ENCODE data around the gene CEP95. TPM values are rescaled to one million over a fixed set of nuclear protein-coding genes. Genes with fewer than 3 reads are reported as not detected.

The CEP95 gene
- total RNA-seq, 2 experiments from 2014 or later, result 45.7 to 52.6 TPM

- H3K27me3 Mint-ChIP-seq, result no peaks in the 10 kb centered on the region
- H3K9me3 Mint-ChIP-seq (ENCODE audit: low read depth), result no peaks in the 10 kb centered on the region
- peaks cover 59% of the 10 kb centered on the region for H3K36me3 Mint-ChIP-seq
- H3K27ac Mint-ChIP-seq, result no peak overlapping the region
- no peaks in the 10 kb centered on the region for H3K4me1 Mint-ChIP-seq
- no peak for DNase-seq
- no peak overlapping the region for H3K4me3 Mint-ChIP-seq
- CTCF ChIA-PET, result interaction anchor here (1.5 kb wide), 1 partner anchor 114 kb away, joined by 3 read pairs; no protein-coding TSS in a partner anchor
- ATAC-seq, result no peak
Observed at GRCh38 chr17:64535357-64535756, 28.6 kb downstream of the CEP95 start.

GRCh38 chr17:64536913-64537312, 30.1 kb downstream of the CEP95 start:
- H3K36me3 Mint-ChIP-seq, result peaks cover 53% of the 10 kb centered on the region
- no peaks in the 10 kb centered on the region for H3K9me3 Mint-ChIP-seq (ENCODE audit: low read depth)
- no peak overlapping the region for H3K27ac Mint-ChIP-seq
- H3K4me3 Mint-ChIP-seq, result no peak overlapping the region
- H3K27me3 Mint-ChIP-seq, result no peaks in the 10 kb centered on the region
- CTCF ChIA-PET, result no interaction called here
- H3K4me1 Mint-ChIP-seq, result peaks cover 2% of the 10 kb centered on the region
- ATAC-seq, result no peak
- DNase-seq, result no peak

GRCh38 chr17:64537488-64537887, 30.7 kb downstream of the CEP95 start:
- ATAC-seq (no peak), DNase-seq (no peak)
- Mint-ChIP-seq H3K4me1 (peaks cover 2% of the 10 kb centered on the region), H3K27me3 (no peaks in the 10 kb centered on the region), H3K9me3 (ENCODE audit: low read depth) (no peaks in the 10 kb centered on the region), H3K27ac (peak overlapping the region; percentile 70), H3K36me3 (peaks cover 50% of the 10 kb centered on the region), H3K4me3 (no peak overlapping the region)
- CTCF ChIA-PET, result interaction anchor here (0.8 to 1.1 kb wide), 2 partner anchors 45 to 63 kb away, joined by 4 to 5 read pairs; no protein-coding TSS in a partner anchor

GRCh38 chr17:64538508-64539130, 31.8 kb downstream of the CEP95 start:
- ATAC-seq (no peak), DNase-seq (no peak)
- peak overlapping the region; percentile 18 for H3K27ac Mint-ChIP-seq
- H3K4me1 Mint-ChIP-seq, result peaks cover 2% of the 10 kb centered on the region
- no peak overlapping the region for H3K4me3 Mint-ChIP-seq
- H3K9me3 Mint-ChIP-seq (ENCODE audit: low read depth), result no peaks in the 10 kb centered on the region
- H3K27me3 Mint-ChIP-seq, result no peaks in the 10 kb centered on the region
- CTCF ChIA-PET, result interaction anchor here (0.8 to 1.1 kb wide), 2 partner anchors 46 to 198 kb away, joined by 4 to 5 read pairs; no protein-coding TSS in a partner anchor
- H3K36me3 Mint-ChIP-seq, result peaks cover 47% of the 10 kb centered on the region

- no peak overlapping the region for H3K4me3 Mint-ChIP-seq
- no peaks in the 10 kb centered on the region for H3K27me3 Mint-ChIP-seq
- no peak overlapping the region for H3K27ac Mint-ChIP-seq
- DNase-seq (no peak), ATAC-seq (no peak)
- no peaks in the 10 kb centered on the region for H3K9me3 Mint-ChIP-seq (ENCODE audit: low read depth)
- peaks cover 34% of the 10 kb centered on the region for H3K36me3 Mint-ChIP-seq
- H3K4me1 Mint-ChIP-seq, result peaks cover 2% of the 10 kb centered on the region
- CTCF ChIA-PET, result interaction anchor here (1.2 kb wide), 1 partner anchor 196 kb away, joined by 3 read pairs; no protein-coding TSS in a partner anchor
Observed at GRCh38 chr17:64540118-64540776, 33.5 kb downstream of the CEP95 start.

GRCh38 chr17:64544742-64545141, 38.0 kb downstream of the CEP95 start:
- Mint-ChIP-seq H3K27ac (no peak overlapping the region), H3K36me3 (peaks cover 12% of the 10 kb centered on the region), H3K27me3 (no peaks in the 10 kb centered on the region), H3K9me3 (ENCODE audit: low read depth) (no peaks in the 10 kb centered on the region), H3K4me3 (no peak overlapping the region), H3K4me1 (peaks cover 2% of the 10 kb centered on the region)
- CTCF ChIA-PET, result interaction anchor here (0.7 to 2.5 kb wide), 4 partner anchors 11 to 225 kb away, joined by 3 to 7 read pairs (median 4); no protein-coding TSS in a partner anchor
- DNase-seq, result no peak
- no peak for ATAC-seq

GRCh38 chr17:64546716-64547115, 39.9 kb downstream of the CEP95 start:
- no peak for ATAC-seq
- Mint-ChIP-seq H3K36me3 (peaks cover 16% of the 10 kb centered on the region), H3K9me3 (ENCODE audit: low read depth) (no peaks in the 10 kb centered on the region), H3K27ac (no peak overlapping the region), H3K4me3 (no peak overlapping the region), H3K27me3 (no peaks in the 10 kb centered on the region), H3K4me1 (no peaks in the 10 kb centered on the region)
- CTCF ChIA-PET, result interaction anchor here (1.8 to 2.2 kb wide), 2 partner anchors 30 to 103 kb away, joined by 7 read pairs; no protein-coding TSS in a partner anchor
- no peak for DNase-seq

- Mint-ChIP-seq H3K27me3 (no peaks in the 10 kb centered on the region), H3K36me3 (peaks cover 16% of the 10 kb centered on the region), H3K4me3 (no peak overlapping the region), H3K9me3 (ENCODE audit: low read depth) (no peaks in the 10 kb centered on the region), H3K4me1 (no peaks in the 10 kb centered on the region), H3K27ac (no peak overlapping the region)
- DNase-seq (no peak), ATAC-seq (no peak)
- CTCF ChIA-PET, result interaction anchor here (0.6 to 2.2 kb wide), 4 partner anchors 31 to 228 kb away, joined by 3 to 7 read pairs (median 5); no protein-coding TSS in a partner anchor
Observed at GRCh38 chr17:64547319-64547718, 40.5 kb downstream of the CEP95 start.

- no peaks in the 10 kb centered on the region for H3K4me1 Mint-ChIP-seq
- DNase-seq (no peak), ATAC-seq (no peak)
- peaks cover 18% of the 10 kb centered on the region for H3K36me3 Mint-ChIP-seq
- CTCF ChIA-PET, result no interaction called here
- no peak overlapping the region for H3K4me3 Mint-ChIP-seq
- no peaks in the 10 kb centered on the region for H3K27me3 Mint-ChIP-seq
- H3K9me3 Mint-ChIP-seq (ENCODE audit: low read depth), result no peaks in the 10 kb centered on the region
- no peak overlapping the region for H3K27ac Mint-ChIP-seq
Observed at GRCh38 chr17:64551461-64551860, 44.7 kb downstream of the CEP95 start.

GRCh38 chr17:64554028-64554637, 47.4 kb downstream of the CEP95 start:
- no peak for DNase-seq
- H3K4me1 Mint-ChIP-seq, result no peaks in the 10 kb centered on the region
- H3K4me3 Mint-ChIP-seq, result no peak overlapping the region
- H3K36me3 Mint-ChIP-seq, result peaks cover 21% of the 10 kb centered on the region
- H3K27me3 Mint-ChIP-seq, result no peaks in the 10 kb centered on the region
- no peak for ATAC-seq
- CTCF ChIA-PET, result interaction anchor here (0.8 to 1.2 kb wide), 3 partner anchors 49 to 420 kb away, joined by 3 to 4 read pairs (median 3); no protein-coding TSS in a partner anchor
- no peak overlapping the region for H3K27ac Mint-ChIP-seq
- no peaks in the 10 kb centered on the region for H3K9me3 Mint-ChIP-seq (ENCODE audit: low read depth)

- Mint-ChIP-seq H3K36me3 (peaks cover 21% of the 10 kb centered on the region), H3K27me3 (no peaks in the 10 kb centered on the region), H3K4me3 (no peak overlapping the region), H3K27ac (no peak overlapping the region), H3K4me1 (no peaks in the 10 kb centered on the region), H3K9me3 (ENCODE audit: low read depth) (no peaks in the 10 kb centered on the region)
- CTCF ChIA-PET, result interaction anchor here (0.7 to 1.2 kb wide), 4 partner anchors 11 to 135 kb away, joined by 3 read pairs; no protein-coding TSS in a partner anchor
- no peak for DNase-seq
- no peak for ATAC-seq
Observed at GRCh38 chr17:64555281-64555680, 48.5 kb downstream of the CEP95 start.

- no peak overlapping the region for H3K4me3 Mint-ChIP-seq
Observed at GRCh38 chr17:64564098-64564497, 57.3 kb downstream of the CEP95 start.

GRCh38 chr17:64565563-64565962, 58.8 kb downstream of the CEP95 start:
- Mint-ChIP-seq H3K4me3 (no peak overlapping the region), H3K27me3 (no peaks in the 10 kb centered on the region), H3K36me3 (peaks cover 33% of the 10 kb centered on the region), H3K9me3 (ENCODE audit: low read depth) (no peaks in the 10 kb centered on the region), H3K4me1 (peaks cover 5% of the 10 kb centered on the region), H3K27ac (no peak overlapping the region)
- ATAC-seq (no peak), DNase-seq (no peak)
- CTCF ChIA-PET, result interaction anchor here (0.6 to 1.9 kb wide), 2 partner anchors 10 to 19 kb away, joined by 3 to 5 read pairs; no protein-coding TSS in a partner anchor

More at GRCh38 chr17:64564098-64564497, 57.3 kb downstream of the CEP95 start:
- Mint-ChIP-seq H3K27me3 (no peaks in the 10 kb centered on the region), H3K9me3 (ENCODE audit: low read depth) (no peaks in the 10 kb centered on the region), H3K4me1 (peaks cover 5% of the 10 kb centered on the region), H3K36me3 (peaks cover 31% of the 10 kb centered on the region), H3K27ac (no peak overlapping the region)
- ATAC-seq (no peak), DNase-seq (no peak)
- CTCF ChIA-PET, result interaction anchor here (0.6 kb wide), 1 partner anchor 40 kb away, joined by 3 read pairs; no protein-coding TSS in a partner anchor
